ENCODE measurements around the gene RAD50.

Gene RAD50

DNA sequence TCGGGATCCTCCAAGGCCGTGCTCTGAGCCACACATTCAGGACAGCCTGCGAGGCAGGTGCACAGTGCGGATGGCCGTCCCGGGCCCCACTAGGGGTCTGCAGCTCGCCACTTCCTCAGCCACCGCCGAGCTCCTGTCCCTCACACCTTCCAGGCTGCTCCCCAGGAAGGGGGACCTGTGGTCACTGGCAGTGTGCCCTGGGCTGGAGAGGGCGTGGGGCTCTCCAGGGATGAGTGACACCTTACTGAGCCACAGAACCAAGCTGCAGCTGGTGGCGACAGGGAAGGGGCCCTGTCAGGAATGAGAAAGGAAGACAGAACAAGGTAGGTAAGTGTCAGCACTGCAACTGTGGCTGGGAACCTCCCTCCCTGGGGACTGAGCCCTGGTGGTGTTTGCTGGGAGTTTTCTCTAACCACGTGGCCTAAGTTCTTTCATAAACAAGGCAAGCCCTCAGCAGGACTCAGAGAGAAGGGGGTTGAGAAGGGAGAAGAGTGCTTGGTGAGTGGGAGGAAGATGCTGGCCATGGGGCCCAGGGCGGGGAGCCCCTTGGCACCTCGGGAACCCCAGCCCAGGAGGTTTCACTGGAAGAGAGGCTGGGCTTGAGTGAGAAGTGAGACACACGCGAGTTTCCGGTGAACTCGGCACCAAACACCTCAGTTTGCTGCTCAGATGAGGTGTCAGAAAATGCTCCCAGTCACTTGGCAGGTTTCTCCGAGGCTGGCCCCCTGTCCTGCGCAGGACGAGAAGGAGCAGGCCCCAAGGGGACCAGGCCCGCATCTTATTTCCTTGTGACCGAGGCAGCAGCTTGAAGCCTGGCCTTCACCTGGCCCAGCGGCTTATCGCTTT lies 106.4 kb downstream of the RAD50 start:
- peak; percentile 17; the same call in 1 of the 3 replicates for ATAC-seq (ENCODE audit: low read depth)
- Histone ChIP-seq H3K27me3 (ENCODE audit: insufficient read depth, poor library complexity, severe bottlenecking) (no peaks in the 10 kb centered on the region), H3K4me1 (ENCODE audit: insufficient read depth, poor library complexity, severe bottlenecking) (no peaks in the 10 kb centered on the region), H3K27ac (ENCODE audit: poor library complexity, severe bottlenecking) (no peak overlapping the region), H3K36me3 (ENCODE audit: low read depth) (no peaks in the 10 kb centered on the region), H3K4me3 (ENCODE audit: severe bottlenecking) (no peak overlapping the region), H3K9me3 (ENCODE audit: severe bottlenecking) (no peaks in the 10 kb centered on the region)
- no peak for TF ChIP-seq CTCF (IDR thresholded peaks at IDR 0.05; ENCODE audit: poor library complexity, severe bottlenecking)
- no peak for DNase-seq (ENCODE audit: low spot score)

- no peak for DNase-seq (ENCODE audit: low spot score)
- Histone ChIP-seq H3K27ac (ENCODE audit: poor library complexity, severe bottlenecking) (no peak overlapping the region), H3K36me3 (ENCODE audit: low read depth) (no peaks in the 10 kb centered on the region), H3K27me3 (ENCODE audit: insufficient read depth, poor library complexity, severe bottlenecking) (no peaks in the 10 kb centered on the region), H3K4me1 (ENCODE audit: insufficient read depth, poor library complexity, severe bottlenecking) (no peaks in the 10 kb centered on the region), H3K9me3 (ENCODE audit: severe bottlenecking) (no peaks in the 10 kb centered on the region), H3K4me3 (ENCODE audit: severe bottlenecking) (no peak overlapping the region)
- ATAC-seq (ENCODE audit: low read depth) = no peak
- no peak for TF ChIP-seq CTCF (IDR thresholded peaks at IDR 0.05; ENCODE audit: poor library complexity, severe bottlenecking)
These were observed 107.3 kb downstream of the RAD50 start for GRCh38 chr5:132663771-132664695.

DNA sequence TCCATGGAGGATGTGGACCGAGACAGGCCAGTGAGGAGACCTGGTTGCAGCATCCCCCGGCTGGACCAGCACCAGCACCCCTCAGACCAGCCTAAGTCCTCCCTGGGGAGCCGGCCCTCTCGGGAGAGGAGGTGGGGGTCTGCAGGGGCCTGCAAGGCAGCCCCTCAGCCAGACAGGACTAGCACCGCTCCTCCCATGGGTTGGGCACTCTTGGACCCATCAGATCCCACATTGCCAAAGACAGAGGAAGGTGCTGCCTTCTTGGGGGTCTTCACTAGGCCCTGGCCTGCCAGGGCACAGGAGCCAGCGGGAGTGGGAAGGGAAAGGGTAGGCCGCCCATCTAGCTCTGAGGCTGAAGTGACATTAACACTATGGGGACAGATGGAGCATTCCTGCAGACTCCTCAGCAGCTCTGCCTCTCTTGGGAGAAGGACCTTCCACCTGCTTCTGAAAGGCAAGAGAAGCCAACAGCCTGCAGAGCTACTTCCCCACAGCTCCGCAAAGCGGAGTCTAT lies 108.0 kb downstream of the RAD50 start:
- no peak for TF ChIP-seq CTCF (IDR thresholded peaks at IDR 0.05; ENCODE audit: poor library complexity, severe bottlenecking)
- Histone ChIP-seq H3K27me3 (ENCODE audit: insufficient read depth, poor library complexity, severe bottlenecking) (no peaks in the 10 kb centered on the region), H3K4me3 (ENCODE audit: severe bottlenecking) (no peak overlapping the region), H3K4me1 (ENCODE audit: insufficient read depth, poor library complexity, severe bottlenecking) (no peaks in the 10 kb centered on the region), H3K36me3 (ENCODE audit: low read depth) (no peaks in the 10 kb centered on the region), H3K9me3 (ENCODE audit: severe bottlenecking) (no peaks in the 10 kb centered on the region), H3K27ac (ENCODE audit: poor library complexity, severe bottlenecking) (no peak overlapping the region)
- no peak for DNase-seq (ENCODE audit: low spot score)
- no peak for ATAC-seq (ENCODE audit: low read depth)

GRCh38 chr5:132665574-132666080 lies 108.8 kb downstream of the RAD50 start:
- no peak for TF ChIP-seq CTCF (IDR thresholded peaks at IDR 0.05; ENCODE audit: poor library complexity, severe bottlenecking)
- Histone ChIP-seq H3K4me3 (ENCODE audit: severe bottlenecking) (no peak overlapping the region), H3K27me3 (ENCODE audit: insufficient read depth, poor library complexity, severe bottlenecking) (no peaks in the 10 kb centered on the region), H3K4me1 (ENCODE audit: insufficient read depth, poor library complexity, severe bottlenecking) (no peaks in the 10 kb centered on the region), H3K36me3 (ENCODE audit: low read depth) (no peaks in the 10 kb centered on the region), H3K27ac (ENCODE audit: poor library complexity, severe bottlenecking) (no peak overlapping the region), H3K9me3 (ENCODE audit: severe bottlenecking) (no peaks in the 10 kb centered on the region)
- ATAC-seq (ENCODE audit: low read depth) (no peak), DNase-seq (ENCODE audit: low spot score) (no peak)

Measured in RWPE2 (cell line).